Non-pigmented ciliary epithelial cell (primary cell): ENCODE measurements around the gene NOX4.

Experiments
- DNase-seq: peaks from one replicate; pipeline ENCODE4 v3.0.0-alpha.2; 2010; ENCODE audit warnings: low read depth

The NOX4 gene

GRCh38 chr11:89490981-89491690 lies at the start of gene NOX4:
Gene NOX4 (minus strand): TSS chr11:89491375. CDS start chr11:89491246, 129 bp downstream.
- DNase-seq: no peak

GRCh38 chr11:89540826-89541225 lies 49.7 kb upstream of the NOX4 start:
- no peak for DNase-seq

GRCh38 chr11:89537936-89538335 lies 46.8 kb upstream of the NOX4 start:
- DNase-seq: no peak

- no peak for DNase-seq
Measured at GRCh38 chr11:89536926-89537325, 45.8 kb upstream of the NOX4 start.

- no peak for DNase-seq
Measured at GRCh38 chr11:89535221-89535620, 44.0 kb upstream of the NOX4 start.

GRCh38 chr11:89529626-89530380 lies 38.6 kb upstream of the NOX4 start:
- no peak for DNase-seq

- no peak for DNase-seq
Measured at GRCh38 chr11:89521792-89522191, 30.6 kb upstream of the NOX4 start.

GRCh38 chr11:89521294-89521693 lies 30.1 kb upstream of the NOX4 start:
- no peak for DNase-seq

- no peak for DNase-seq
Measured at GRCh38 chr11:89516496-89516895, 25.3 kb upstream of the NOX4 start.

- no peak for DNase-seq
Measured at GRCh38 chr11:89508544-89508943, 17.4 kb upstream of the NOX4 start.

- no peak for DNase-seq
Measured at GRCh38 chr11:89504270-89504669, 13.1 kb upstream of the NOX4 start.

GRCh38 chr11:89503422-89503821 lies 12.2 kb upstream of the NOX4 start:
- no peak for DNase-seq

- DNase-seq: no peak
Measured at GRCh38 chr11:89502301-89502700, 11.1 kb upstream of the NOX4 start.

- DNase-seq: no peak
Measured at GRCh38 chr11:89500336-89500735, 9.2 kb upstream of the NOX4 start.

GRCh38 chr11:89498845-89499448 lies 7.8 kb upstream of the NOX4 start:
- DNase-seq: no peak

- DNase-seq: peak; percentile 94
Measured at GRCh38 chr11:89495951-89496350, 4.8 kb upstream of the NOX4 start.

GRCh38 chr11:89493431-89493830 lies 2.3 kb upstream of the NOX4 start:
- DNase-seq: no peak

- no peak for DNase-seq
Measured at GRCh38 chr11:89490602-89490980, 584 bp downstream of the NOX4 start.

GRCh38 chr11:89489930-89490329 lies 1.2 kb downstream of the NOX4 start:
- DNase-seq: no peak

GRCh38 chr11:89487016-89487415 lies 4.2 kb downstream of the NOX4 start:
- DNase-seq: no peak

GRCh38 chr11:89484896-89485295 lies 6.3 kb downstream of the NOX4 start:
- DNase-seq: no peak

GRCh38 chr11:89477175-89477574 lies 14.0 kb downstream of the NOX4 start:
- no peak for DNase-seq

- DNase-seq: no peak
Measured at GRCh38 chr11:89463266-89463780, 27.9 kb downstream of the NOX4 start.
